GM18508 (cell line): ENCODE measurements around the gene SOX2.
"Not testable (repeated sequence)": the region's sequence is repeated elsewhere in the genome, so short reads cannot be mapped to it uniquely, and the experiment has no call there.

ENCODE experiments used
- ATAC-seq: cut with Tn5 transposase; IDR thresholded peaks from one replicate; pipeline ENCODE4 v1.9.1; 2021; ENCODE audit warnings: moderate number of reproducible peaks; ENCODE audit not compliant: insufficient read depth, unreplicated experiment

The SOX2 gene

DNA sequence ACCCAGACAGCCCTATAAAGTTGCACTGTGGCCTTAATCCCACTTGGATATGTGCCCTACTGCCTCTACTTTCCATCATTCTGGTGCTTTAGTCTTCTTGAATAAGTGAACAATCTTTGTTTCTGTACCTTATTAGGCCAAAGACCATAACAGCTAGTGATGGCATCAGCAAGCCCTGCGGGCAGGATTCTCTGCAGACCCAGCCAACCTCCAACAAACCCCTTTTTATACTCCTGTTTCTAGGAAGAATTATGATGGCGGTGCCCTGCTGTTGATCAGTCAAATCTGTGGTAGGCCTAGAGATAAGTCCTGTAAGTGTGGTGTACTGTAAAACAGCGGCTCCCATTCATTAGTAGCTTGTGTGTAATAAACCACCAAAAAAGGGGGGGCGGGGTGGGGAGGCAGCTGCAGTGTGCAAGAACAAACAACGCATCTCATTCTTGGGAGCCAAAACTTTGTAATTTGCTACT is 40.5 kb downstream of the SOX2 start:
- ATAC-seq: no peak

DNA sequence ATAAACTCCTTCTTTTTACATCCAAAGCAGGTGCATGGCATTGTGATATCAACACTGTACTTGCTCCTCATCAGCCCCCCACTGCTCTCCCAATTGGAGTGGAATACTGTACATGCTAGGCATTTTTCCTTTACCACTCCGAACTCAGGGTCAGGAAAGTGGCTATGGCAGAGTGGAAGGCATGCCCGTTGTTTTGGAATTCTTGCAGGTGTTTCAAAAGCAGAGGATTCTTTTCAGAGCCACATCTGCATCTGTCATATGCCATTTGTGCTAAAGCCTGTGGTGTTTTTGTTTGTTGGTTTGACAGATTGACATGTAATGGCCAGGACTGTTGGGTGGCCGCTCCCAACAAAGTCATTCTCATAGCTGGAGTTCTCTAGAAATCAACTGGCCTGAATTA is 41.7 kb downstream of the SOX2 start:
- no peak for ATAC-seq

DNA sequence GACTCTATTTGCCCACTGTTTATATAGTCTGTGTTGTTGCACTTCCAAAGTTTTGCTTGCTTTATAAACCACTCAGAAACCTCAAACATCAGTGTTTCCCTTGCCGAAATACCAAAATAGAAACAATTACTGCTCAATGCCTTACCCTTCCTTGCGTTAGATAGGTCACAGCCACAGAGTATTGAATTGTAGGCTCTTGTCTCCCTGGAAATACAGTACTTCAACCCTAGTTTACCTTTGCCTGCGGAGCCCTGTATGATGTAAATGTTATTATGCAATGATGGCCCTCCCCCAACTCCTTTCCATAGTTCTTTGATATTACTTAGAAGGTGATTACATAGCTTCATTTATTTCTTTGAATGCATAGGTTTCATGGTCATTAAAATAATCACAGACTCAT is 44.2 kb downstream of the SOX2 start:
- no peak for ATAC-seq

DNA sequence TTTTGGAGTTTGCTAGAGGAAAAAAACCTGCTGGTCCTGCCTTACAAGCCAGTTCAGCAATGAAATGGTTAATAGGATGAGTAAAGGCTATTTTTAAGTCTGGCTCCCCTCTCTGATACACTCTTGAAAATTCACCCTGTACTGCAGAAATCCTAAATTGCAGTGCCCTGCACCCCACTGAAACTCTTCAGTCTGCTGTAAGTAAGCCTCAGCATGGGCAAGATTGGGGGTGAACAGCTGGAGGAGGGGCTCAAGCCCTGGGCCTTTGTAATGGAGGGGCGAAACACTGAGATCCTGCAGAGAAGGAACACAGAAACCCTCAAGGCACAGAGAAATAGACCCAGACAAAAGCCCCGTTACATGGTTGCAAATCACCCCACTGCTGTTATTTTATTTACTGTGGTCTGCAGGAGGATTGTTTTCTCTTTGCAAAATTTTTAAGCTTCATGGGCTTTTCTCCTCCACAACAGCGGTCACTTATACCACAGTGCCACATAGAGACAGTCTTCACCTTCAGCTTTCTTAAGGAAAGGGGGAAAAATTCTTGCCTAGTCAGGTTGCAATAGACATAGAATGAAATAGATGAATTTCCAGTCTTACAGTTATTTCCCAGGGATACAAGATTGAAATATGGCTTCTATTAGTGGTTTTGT is 45.0 kb downstream of the SOX2 start:
- ATAC-seq: no peak

DNA sequence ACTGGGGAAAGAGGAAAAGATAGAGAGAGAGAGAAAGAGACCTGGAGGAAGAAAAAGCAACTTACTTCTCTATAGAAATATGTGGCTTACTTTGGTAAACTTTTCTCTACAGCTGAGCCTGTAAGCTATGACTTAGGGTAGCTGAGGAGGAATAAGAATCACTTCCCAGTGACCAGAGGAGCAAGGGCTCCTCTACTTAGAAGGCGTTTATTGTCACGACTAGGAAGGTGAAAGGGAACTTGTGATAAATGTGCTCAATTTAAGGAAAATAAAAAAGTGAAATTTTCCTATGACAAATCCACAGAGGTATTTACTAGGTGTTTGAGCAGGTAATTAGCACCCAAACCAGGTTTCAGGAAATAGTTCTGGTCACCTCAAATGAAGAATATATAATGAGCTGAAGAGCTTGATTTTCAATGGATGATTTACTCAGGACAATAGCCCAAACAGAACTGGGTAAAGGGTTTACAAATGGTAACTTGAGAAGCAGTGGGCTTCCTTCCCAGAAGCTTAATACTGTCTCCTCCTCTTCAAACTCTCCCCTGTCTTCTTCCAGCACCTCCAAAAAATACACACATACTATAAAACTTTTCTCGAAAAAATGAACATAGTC is 46.1 kb downstream of the SOX2 start:
- ATAC-seq: no peak

DNA sequence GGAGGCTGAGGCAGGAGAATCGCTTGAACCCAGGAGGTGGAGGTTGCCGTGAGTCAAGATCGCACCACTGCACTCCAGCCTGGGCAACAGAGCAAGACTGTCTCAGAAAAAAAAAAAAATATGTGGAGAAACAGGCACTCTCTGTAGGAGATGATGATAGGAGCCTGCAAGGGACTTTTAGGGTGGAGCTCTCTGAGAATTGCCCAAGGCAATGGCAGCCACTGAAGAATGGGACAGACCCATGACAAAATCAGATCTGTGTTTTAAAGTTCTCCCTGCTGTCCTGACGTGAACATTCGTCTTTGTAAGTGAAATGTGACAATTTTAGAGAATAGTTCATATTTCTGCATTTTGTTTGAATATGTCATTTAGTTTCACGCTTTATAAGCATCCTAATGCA is 50.2 kb downstream of the SOX2 start:
- ATAC-seq: no peak

DNA sequence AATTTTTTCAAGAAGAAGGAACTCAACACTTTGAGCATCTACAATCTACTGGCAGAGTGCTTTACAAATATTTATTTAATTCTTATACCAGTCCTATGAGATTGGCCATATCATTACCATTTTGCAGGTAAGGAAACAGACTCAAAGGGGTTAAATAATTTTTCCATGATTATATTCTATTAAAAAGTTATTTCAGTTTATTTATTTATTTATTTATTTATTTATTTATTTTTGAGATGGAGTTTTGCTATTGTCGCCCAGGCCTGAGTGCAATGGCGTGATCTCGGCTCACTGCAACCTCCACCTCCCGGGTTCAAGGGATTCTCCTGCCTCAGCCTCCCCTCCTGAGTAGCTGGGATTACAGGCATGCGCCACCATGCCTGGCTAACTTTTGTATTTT is 52.3 kb downstream of the SOX2 start:
- not testable (repeated sequence) for ATAC-seq
